ENCODE data around the gene PLCB1. TPM values are rescaled to one million over a fixed set of nuclear protein-coding genes. Genes with fewer than 3 reads are reported as not detected.

The PLCB1 gene
- polyA plus RNA-seq, 1 donor, result 39.2 TPM

GRCh38 chr20:8244637-8245036 lies 112.6 kb downstream of the PLCB1 start:
- DNase-seq, result no peak

- DNase-seq, result no peak
These were observed 114.1 kb downstream of the PLCB1 start for GRCh38 chr20:8246153-8246552.

GRCh38 chr20:8246716-8247115 lies 114.7 kb downstream of the PLCB1 start:
- DNase-seq, result no peak

GRCh38 chr20:8248051-8248450 lies 116.0 kb downstream of the PLCB1 start:
- DNase-seq, result no peak

GRCh38 chr20:8249634-8250033 lies 117.6 kb downstream of the PLCB1 start:
- no peak for DNase-seq

GRCh38 chr20:8250539-8251200 lies 118.6 kb downstream of the PLCB1 start:
- no peak for DNase-seq

- DNase-seq, result no peak
These were observed 119.1 kb downstream of the PLCB1 start for GRCh38 chr20:8251201-8251575.

- DNase-seq, result no peak
These were observed 123.0 kb downstream of the PLCB1 start for GRCh38 chr20:8254911-8255582.

- no peak for DNase-seq
These were observed 124.0 kb downstream of the PLCB1 start for GRCh38 chr20:8255945-8256632.

- no peak for DNase-seq
These were observed 128.8 kb downstream of the PLCB1 start for GRCh38 chr20:8260837-8261251.

- no peak for DNase-seq
These were observed 130.7 kb downstream of the PLCB1 start for GRCh38 chr20:8262721-8263120.

- DNase-seq, result no peak
These were observed 133.5 kb downstream of the PLCB1 start for GRCh38 chr20:8265588-8265987.

GRCh38 chr20:8267009-8267408 lies 134.9 kb downstream of the PLCB1 start:
- no peak for DNase-seq

- DNase-seq, result no peak
These were observed 139.7 kb downstream of the PLCB1 start for GRCh38 chr20:8271727-8272126.

GRCh38 chr20:8272766-8273165 lies 140.7 kb downstream of the PLCB1 start:
- DNase-seq, result no peak

GRCh38 chr20:8284902-8285301 lies 152.8 kb downstream of the PLCB1 start:
- DNase-seq, result no peak

- DNase-seq, result no peak
These were observed 155.3 kb downstream of the PLCB1 start for GRCh38 chr20:8287340-8287739.

GRCh38 chr20:8291200-8291599 lies 159.1 kb downstream of the PLCB1 start:
- DNase-seq, result no peak

- DNase-seq, result no peak
These were observed 159.8 kb downstream of the PLCB1 start for GRCh38 chr20:8291873-8292272.

- DNase-seq, result no peak
These were observed 160.7 kb downstream of the PLCB1 start for GRCh38 chr20:8292793-8293192.

GRCh38 chr20:8293750-8294149 lies 161.7 kb downstream of the PLCB1 start:
- DNase-seq, result no peak

- no peak for DNase-seq
These were observed 164.5 kb downstream of the PLCB1 start for GRCh38 chr20:8296536-8296935.

- no peak for DNase-seq
These were observed 166.5 kb downstream of the PLCB1 start for GRCh38 chr20:8298426-8299043.

Measured in left kidney (tissue), 2 donors.